DND-41 (cell line): ENCODE results near the gene CPN2.

Experiments
- ATAC-seq: fragments of 200-7000 bp; cut with Tn5 transposase; 3 replicates; pipeline ENCODE4 v1.9.1; 2021; ENCODE audit warnings: low read depth; ENCODE audit not compliant: insufficient read depth
- DNase-seq: peaks from one replicate; pipeline ENCODE4 v3.0.0-alpha.2; 2020
- H2AFZ ChIP-seq: 2 replicates; pipeline ENCODE4 v1.6.0; 2012; ENCODE audit warnings: low read depth, low read length
- H3K27ac ChIP-seq: 2 replicates; pipeline ENCODE4 v1.5.1; 2012; ENCODE audit warnings: low read length, inconsistent platforms
- H3K27me3 ChIP-seq: fragments of 200-600 bp; sonication (generic); 2 replicates; pipeline ENCODE4 v1.6.0; 2012; ENCODE audit warnings: low read length, mild to moderate bottlenecking, inconsistent platforms; ENCODE audit not compliant: insufficient read depth, poor library complexity
- H3K36me3 ChIP-seq: 2 replicates; pipeline ENCODE4 v1.5.1; 2012; ENCODE audit warnings: low read length, inconsistent platforms; ENCODE audit not compliant: insufficient read depth
- H3K4me1 ChIP-seq: 2 replicates; pipeline ENCODE4 v1.5.1; 2012; ENCODE audit warnings: mild to moderate bottlenecking, low read length; ENCODE audit not compliant: insufficient read depth
- H3K4me2 ChIP-seq: 2 replicates; pipeline ENCODE4 v1.6.0; 2012; ENCODE audit warnings: mild to moderate bottlenecking, moderate library complexity, low read length, inconsistent platforms; ENCODE audit not compliant: insufficient read depth
- H3K4me3 ChIP-seq, 2 experiments: fragments of 200-600 bp in 1 of 2; shearing (Covaris generic) in 1 of 2; 2 replicates each; pipeline ENCODE4 v1.5.1; 2012 to 2016; ENCODE audit warnings: inconsistent platforms in 2 of 2, low read length in 2 of 2, mild to moderate bottlenecking in 2 of 2, low read depth in 1 of 2, moderate library complexity in 1 of 2
- H3K79me2 ChIP-seq: 2 replicates; pipeline ENCODE4 v1.6.0; 2012; ENCODE audit warnings: low read length, inconsistent platforms; ENCODE audit not compliant: insufficient read depth
- H3K9ac ChIP-seq: 2 replicates; pipeline ENCODE4 v1.6.0; 2012; ENCODE audit warnings: low read depth, mild to moderate bottlenecking, inconsistent platforms, low read length, moderate library complexity
- H3K9me3 ChIP-seq: 2 replicates; pipeline ENCODE4 v1.5.1; 2012; ENCODE audit warnings: low read length, moderate library complexity, mild to moderate bottlenecking, inconsistent platforms; ENCODE audit not compliant: insufficient read depth, severe bottlenecking
- H4K20me1 ChIP-seq: 2 replicates; pipeline ENCODE4 v1.6.0; 2012; ENCODE audit warnings: low read length; ENCODE audit not compliant: insufficient read depth
- EZH2 ChIP-seq: IDR thresholded peaks from 3 replicates; pipeline ENCODE4 v1.6.1; 2012; ENCODE audit warnings: borderline replicate concordance, low read depth, mild to moderate bottlenecking, moderate library complexity, low read length, inconsistent platforms; ENCODE audit not compliant: severe bottlenecking
- TF ChIP-seq, protein P1 (sequence below): IDR thresholded peaks from 2 replicates; pipeline ENCODE4 v1.5.1; 2012; ENCODE audit warnings: borderline replicate concordance, low read length, moderate library complexity, mild to moderate bottlenecking; ENCODE audit not compliant: poor library complexity, severe bottlenecking; ENCODE audit errors: extremely low read depth

CPN2 gene

DNA sequence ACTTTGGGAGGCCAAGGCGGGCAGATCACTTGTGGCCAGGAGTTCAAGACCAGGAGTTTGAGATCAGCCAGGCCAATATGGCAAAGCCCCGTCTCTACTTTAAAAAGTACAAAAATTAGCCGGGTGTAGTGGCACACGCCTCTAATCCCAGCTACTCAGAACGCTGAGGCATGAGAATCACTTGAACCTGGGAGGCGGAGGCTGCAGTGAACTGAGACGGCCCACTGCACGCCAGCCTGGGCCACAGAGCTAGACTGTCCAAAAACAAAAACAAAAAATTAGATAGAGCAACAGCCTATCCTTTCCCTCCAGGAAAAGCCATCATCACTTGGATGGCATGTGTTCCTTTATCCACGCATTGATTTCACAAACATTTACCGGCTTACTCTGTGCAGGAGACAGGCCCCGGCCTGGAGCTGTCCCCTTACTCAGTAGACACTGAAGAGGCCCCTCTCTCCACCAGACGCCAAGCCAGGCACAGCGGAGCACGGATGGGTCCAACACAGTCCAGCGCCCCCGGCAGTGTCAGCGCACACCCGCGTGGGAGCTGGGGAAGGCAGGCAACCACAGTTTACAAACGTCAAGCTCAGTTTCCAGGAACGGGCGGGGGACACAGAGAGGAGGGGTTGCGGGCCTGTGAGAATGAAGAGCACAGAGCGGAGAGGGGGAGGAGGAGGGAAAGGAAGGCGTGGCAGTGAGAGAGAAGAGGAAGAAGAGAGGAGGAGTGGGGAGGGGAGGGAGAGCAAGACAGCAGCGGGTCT lies 44.8 kb upstream of the CPN2 start:
- H3K9me3 ChIP-seq: peaks cover 5% of the 10 kb centered on the region
- H3K79me2 ChIP-seq: no peaks in the 10 kb centered on the region
- H3K9ac ChIP-seq: peak overlapping the region; percentile 38; the same call in 1 of the 2 replicates
- 0 out of 2 replicates have a peak overlapping the region, but pooled peaks have one; percentile 38 for H2AFZ ChIP-seq
- peaks cover 5% of the 10 kb centered on the region for H3K27me3 ChIP-seq
- peak; percentile 67 for ATAC-seq
- H3K4me3 ChIP-seq: peak overlapping the region in 1 of 2 experiments; percentile 50; a peak in 2 of 4 replicates
- peak overlapping the region; percentile 67 for H3K4me2 ChIP-seq
- peak overlapping the region; percentile 78 for H3K27ac ChIP-seq
- H4K20me1 ChIP-seq: no peaks in the 10 kb centered on the region
- peaks cover 58% of the 10 kb centered on the region for H3K4me1 ChIP-seq
- peak; percentile 94 for DNase-seq
- TF ChIP-seq EZH2: no peak
- TF ChIP-seq, protein P1, sequence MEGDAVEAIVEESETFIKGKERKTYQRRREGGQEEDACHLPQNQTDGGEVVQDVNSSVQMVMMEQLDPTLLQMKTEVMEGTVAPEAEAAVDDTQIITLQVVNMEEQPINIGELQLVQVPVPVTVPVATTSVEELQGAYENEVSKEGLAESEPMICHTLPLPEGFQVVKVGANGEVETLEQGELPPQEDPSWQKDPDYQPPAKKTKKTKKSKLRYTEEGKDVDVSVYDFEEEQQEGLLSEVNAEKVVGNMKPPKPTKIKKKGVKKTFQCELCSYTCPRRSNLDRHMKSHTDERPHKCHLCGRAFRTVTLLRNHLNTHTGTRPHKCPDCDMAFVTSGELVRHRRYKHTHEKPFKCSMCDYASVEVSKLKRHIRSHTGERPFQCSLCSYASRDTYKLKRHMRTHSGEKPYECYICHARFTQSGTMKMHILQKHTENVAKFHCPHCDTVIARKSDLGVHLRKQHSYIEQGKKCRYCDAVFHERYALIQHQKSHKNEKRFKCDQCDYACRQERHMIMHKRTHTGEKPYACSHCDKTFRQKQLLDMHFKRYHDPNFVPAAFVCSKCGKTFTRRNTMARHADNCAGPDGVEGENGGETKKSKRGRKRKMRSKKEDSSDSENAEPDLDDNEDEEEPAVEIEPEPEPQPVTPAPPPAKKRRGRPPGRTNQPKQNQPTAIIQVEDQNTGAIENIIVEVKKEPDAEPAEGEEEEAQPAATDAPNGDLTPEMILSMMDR: peak; percentile 26
- H3K36me3 ChIP-seq: no peaks in the 10 kb centered on the region

DNA sequence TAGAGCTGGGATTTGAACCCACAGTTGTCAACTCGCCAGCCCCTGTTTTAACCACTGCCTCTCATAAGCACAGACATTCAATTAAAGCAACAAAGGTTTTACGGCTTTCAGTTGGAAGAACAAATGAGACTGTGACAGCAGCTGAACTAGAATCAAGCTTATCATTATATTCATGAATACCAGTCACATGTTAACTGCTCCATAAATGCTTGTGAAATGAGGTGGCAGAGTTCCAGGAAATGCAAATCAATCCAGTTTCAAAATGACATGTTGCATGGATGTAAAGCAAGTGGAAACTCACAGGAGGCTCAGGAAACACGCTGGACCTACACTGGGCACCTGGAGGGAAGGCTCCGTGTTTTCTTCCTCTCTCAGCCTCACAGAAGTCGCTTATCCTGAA lies 44.1 kb upstream of the CPN2 start:
- Histone ChIP-seq H3K79me2 (no peaks in the 10 kb centered on the region), H3K4me1 (peaks cover 57% of the 10 kb centered on the region), H3K27me3 (peaks cover 5% of the 10 kb centered on the region), H3K36me3 (no peaks in the 10 kb centered on the region), H3K9ac (0 out of 2 replicates have a peak overlapping the region, but pooled peaks have one; percentile 38), H3K9me3 (peaks cover 9% of the 10 kb centered on the region), H3K4me2 (peak overlapping the region; percentile 67; the same call in 1 of the 2 replicates), H3K4me3 (no peak overlapping the region), H4K20me1 (no peaks in the 10 kb centered on the region), H3K27ac (peak overlapping the region; percentile 78; the same call in 1 of the 2 replicates), H2AFZ (no peak overlapping the region)
- no peak for ATAC-seq
- DNase-seq: peak; percentile 31
- TF ChIP-seq EZH2: no peak
- TF ChIP-seq, protein P1: no peak

DNA sequence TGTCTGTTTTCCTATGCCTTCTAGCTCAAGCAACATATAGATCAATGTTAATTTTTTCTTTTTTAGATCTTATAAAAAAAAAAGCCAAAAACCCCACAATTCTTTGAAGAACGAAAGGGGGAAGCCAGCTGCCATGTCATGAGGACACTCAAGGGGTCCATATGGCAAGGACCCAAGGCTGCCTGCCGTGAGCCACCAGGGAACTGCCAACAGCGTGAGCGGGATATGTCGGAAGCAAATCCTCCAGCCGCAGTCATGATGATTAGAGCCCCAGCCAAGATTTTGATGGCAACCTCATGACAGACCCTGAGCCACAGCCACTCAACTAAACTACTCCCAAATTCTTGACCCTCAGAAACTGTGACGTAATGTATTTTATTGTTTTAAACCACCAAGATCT lies 41.4 kb upstream of the CPN2 start:
- ATAC-seq (no peak), DNase-seq (no peak)
- Histone ChIP-seq H3K27ac (no peak overlapping the region), H4K20me1 (no peaks in the 10 kb centered on the region), H3K9ac (no peak overlapping the region), H3K79me2 (no peaks in the 10 kb centered on the region), H3K4me3 (no peak overlapping the region), H3K36me3 (no peaks in the 10 kb centered on the region), H3K4me1 (peaks cover 32% of the 10 kb centered on the region), H3K4me2 (no peak overlapping the region), H3K27me3 (no peaks in the 10 kb centered on the region), H2AFZ (no peak overlapping the region), H3K9me3 (peaks cover 14% of the 10 kb centered on the region)
- TF ChIP-seq, protein P1: no peak
- TF ChIP-seq EZH2: no peak
